DOHH2 (cell line): ENCODE measurements around the gene RHBDD3.

Experiments used
- H3F3A ChIP-seq: fragments of 200-600 bp; sonication (generic), shearing (Covaris generic); 2 replicates; pipeline ENCODE4 v1.6.0; 2016; ENCODE audit warnings: antibody characterized with exemption, mild to moderate bottlenecking; ENCODE audit not compliant: control insufficient read depth, insufficient read depth
- H3K27ac ChIP-seq: fragments of 200-600 bp; sonication (generic); 2 replicates; pipeline ENCODE4 v1.5.1; 2014; ENCODE audit warnings: low read depth, mild to moderate bottlenecking, low read length, moderate library complexity
- H3K27me3 ChIP-seq: fragments of 200-600 bp; sonication (generic); 2 replicates; pipeline ENCODE4 v1.6.1; 2014; ENCODE audit warnings: mild to moderate bottlenecking, low read length, mixed read lengths; ENCODE audit not compliant: control insufficient read depth
- H3K36me3 ChIP-seq: fragments of 200-600 bp; sonication (generic); 2 replicates; pipeline ENCODE4 v1.6.1; 2014; ENCODE audit warnings: mild to moderate bottlenecking, low read length, moderate library complexity, mixed read lengths; ENCODE audit not compliant: control insufficient read depth
- H3K4me1 ChIP-seq: fragments of 200-600 bp; sonication (generic); 2 replicates; pipeline ENCODE4 v1.6.1; 2014; ENCODE audit warnings: mild to moderate bottlenecking, low read length, mixed read lengths; ENCODE audit not compliant: control insufficient read depth
- H3K4me2 ChIP-seq: fragments of 200-600 bp; sonication (generic); 2 replicates; pipeline ENCODE4 v1.6.0; 2014; ENCODE audit warnings: mild to moderate bottlenecking, low read length, moderate library complexity
- H3K4me3 ChIP-seq: fragments of 200-600 bp; sonication (generic); 2 replicates; pipeline ENCODE4 v1.5.1; 2014; ENCODE audit warnings: mild to moderate bottlenecking, low read length, mixed read lengths
- H3K79me2 ChIP-seq: fragments of 200-600 bp; sonication (generic); 2 replicates; pipeline ENCODE4 v1.6.1; 2014; ENCODE audit warnings: mild to moderate bottlenecking, low read length, mixed read lengths; ENCODE audit not compliant: control insufficient read depth
- H3K9me2 ChIP-seq: fragments of 200-600 bp; sonication (generic); replicated peaks from 2 replicates; pipeline ENCODE4 v1.6.1; 2014; ENCODE audit warnings: mild to moderate bottlenecking, low read length, mixed read lengths; ENCODE audit not compliant: control insufficient read depth
- H3K9me3 ChIP-seq: fragments of 200-600 bp; sonication (generic); 2 replicates; pipeline ENCODE4 v1.6.1; 2014; ENCODE audit warnings: antibody characterized with exemption, low read length, mixed read lengths; ENCODE audit not compliant: control insufficient read depth, insufficient read depth
- H4K20me1 ChIP-seq: fragments of 200-600 bp; sonication (generic); 2 replicates; pipeline ENCODE4 v1.6.0; 2014; ENCODE audit warnings: low read depth, mild to moderate bottlenecking, antibody characterized with exemption, low read length, moderate library complexity; ENCODE audit not compliant: control insufficient read depth, insufficient read depth
- EZH2phosphoT487 ChIP-seq: fragments of 200-600 bp; sonication (generic); IDR thresholded peaks from 2 replicates; pipeline ENCODE4 v1.6.1; 2017; ENCODE audit warnings: borderline replicate concordance, mild to moderate bottlenecking, antibody characterized with exemption, low read length, moderate library complexity, mixed read lengths
- TF ChIP-seq, protein P1 (sequence below): fragments of 200-600 bp; sonication (generic); IDR thresholded peaks from one replicate; pipeline ENCODE4 v1.5.1; 2014; ENCODE audit warnings: antibody characterized with exemption, mild to moderate bottlenecking, low read depth, low read length; ENCODE audit not compliant: poor library complexity, severe bottlenecking

RHBDD3 gene

DNA sequence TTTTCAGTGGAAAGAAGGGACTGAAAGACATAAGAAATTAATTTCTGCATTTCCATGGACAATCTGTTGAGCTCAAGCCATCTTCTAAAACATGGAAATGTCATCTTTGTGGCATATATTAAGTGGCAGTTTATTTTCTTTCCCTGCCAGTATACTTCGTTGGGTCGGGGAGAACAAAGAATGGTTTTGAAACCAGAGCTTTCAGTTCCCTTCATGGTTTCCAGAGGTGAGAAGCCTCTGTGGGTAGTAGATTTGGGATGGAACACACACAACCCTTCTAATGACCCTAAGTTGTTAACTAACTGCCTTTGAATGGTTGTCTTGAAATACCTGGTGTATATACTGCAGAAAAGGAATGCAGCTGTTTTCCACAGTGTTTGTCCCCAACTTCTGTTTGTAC lies 21.1 kb upstream of the RHBDD3 start:
- no peak overlapping the region for H3K27ac ChIP-seq
- no peaks in the 10 kb centered on the region for H3K9me3 ChIP-seq

DNA sequence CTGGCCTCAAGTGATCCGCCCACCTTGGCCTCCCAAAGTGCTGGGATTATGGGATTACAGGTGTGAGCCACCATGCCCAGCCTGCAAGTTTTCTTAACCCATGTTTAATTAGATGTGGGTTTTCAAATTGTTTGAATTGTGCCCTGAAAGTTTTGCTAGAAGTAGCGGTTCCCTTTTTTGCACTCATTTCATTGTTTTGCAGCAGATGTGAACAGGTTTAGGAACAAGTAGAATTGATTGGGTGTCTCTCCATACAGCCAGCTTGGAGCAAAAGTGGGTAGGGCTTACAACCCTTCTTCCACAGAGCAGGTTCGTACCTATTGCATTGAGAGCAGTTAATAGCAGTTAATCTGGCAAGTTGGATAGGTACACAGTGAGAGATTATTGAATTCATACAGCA lies 16.4 kb upstream of the RHBDD3 start:
- TF ChIP-seq EZH2phosphoT487 = no peak
- TF ChIP-seq, protein P1, sequence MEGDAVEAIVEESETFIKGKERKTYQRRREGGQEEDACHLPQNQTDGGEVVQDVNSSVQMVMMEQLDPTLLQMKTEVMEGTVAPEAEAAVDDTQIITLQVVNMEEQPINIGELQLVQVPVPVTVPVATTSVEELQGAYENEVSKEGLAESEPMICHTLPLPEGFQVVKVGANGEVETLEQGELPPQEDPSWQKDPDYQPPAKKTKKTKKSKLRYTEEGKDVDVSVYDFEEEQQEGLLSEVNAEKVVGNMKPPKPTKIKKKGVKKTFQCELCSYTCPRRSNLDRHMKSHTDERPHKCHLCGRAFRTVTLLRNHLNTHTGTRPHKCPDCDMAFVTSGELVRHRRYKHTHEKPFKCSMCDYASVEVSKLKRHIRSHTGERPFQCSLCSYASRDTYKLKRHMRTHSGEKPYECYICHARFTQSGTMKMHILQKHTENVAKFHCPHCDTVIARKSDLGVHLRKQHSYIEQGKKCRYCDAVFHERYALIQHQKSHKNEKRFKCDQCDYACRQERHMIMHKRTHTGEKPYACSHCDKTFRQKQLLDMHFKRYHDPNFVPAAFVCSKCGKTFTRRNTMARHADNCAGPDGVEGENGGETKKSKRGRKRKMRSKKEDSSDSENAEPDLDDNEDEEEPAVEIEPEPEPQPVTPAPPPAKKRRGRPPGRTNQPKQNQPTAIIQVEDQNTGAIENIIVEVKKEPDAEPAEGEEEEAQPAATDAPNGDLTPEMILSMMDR = no peak
- Histone ChIP-seq H3K9me3 (no peaks in the 10 kb centered on the region), H3K4me3 (no peak overlapping the region), H4K20me1 (peaks cover 24% of the 10 kb centered on the region), H3K4me1 (no peaks in the 10 kb centered on the region), H3K9me2 (no peaks in the 10 kb centered on the region), H3K4me2 (no peak overlapping the region), H3F3A (peaks cover 10% of the 10 kb centered on the region), H3K27me3 (no peaks in the 10 kb centered on the region), H3K36me3 (peaks cover 96% of the 10 kb centered on the region), H3K79me2 (peaks cover 80% of the 10 kb centered on the region), H3K27ac (no peak overlapping the region)

More for the DNA sequence above, 21.1 kb upstream of the RHBDD3 start:
- H3K4me3 ChIP-seq = no peak overlapping the region
- TF ChIP-seq EZH2phosphoT487 = no peak
- TF ChIP-seq, protein P1 = no peak
- peaks cover 99% of the 10 kb centered on the region for H3K36me3 ChIP-seq
- no peak overlapping the region for H3K4me2 ChIP-seq
- H3K79me2 ChIP-seq = peaks cover 64% of the 10 kb centered on the region
- H3K9me2 ChIP-seq = no peaks in the 10 kb centered on the region
- peaks cover 30% of the 10 kb centered on the region; the same call in 1 of the 2 replicates for H4K20me1 ChIP-seq
- peaks cover 6% of the 10 kb centered on the region for H3F3A ChIP-seq
- H3K4me1 ChIP-seq = no peaks in the 10 kb centered on the region
- no peaks in the 10 kb centered on the region for H3K27me3 ChIP-seq

DNA sequence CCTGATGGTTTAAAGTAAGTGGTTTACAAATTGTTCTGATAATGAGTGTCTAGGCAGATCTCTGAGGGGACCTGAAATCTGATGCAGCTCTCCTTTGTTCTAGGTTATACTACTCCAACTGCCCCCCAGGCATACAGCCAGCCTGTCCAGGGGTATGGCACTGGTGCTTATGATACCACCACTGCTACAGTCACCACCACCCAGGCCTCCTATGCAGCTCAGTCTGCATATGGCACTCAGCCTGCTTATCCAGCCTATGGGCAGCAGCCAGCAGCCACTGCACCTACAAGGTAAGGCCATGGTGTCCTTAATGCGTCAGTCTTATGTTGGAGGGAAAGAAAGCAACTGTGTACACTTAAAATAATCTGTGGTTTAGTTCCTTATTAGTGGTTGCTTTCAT lies 10.1 kb upstream of the RHBDD3 start:
- Histone ChIP-seq H3K79me2 (peaks cover 90% of the 10 kb centered on the region), H3K4me1 (no peaks in the 10 kb centered on the region), H4K20me1 (peaks cover 44% of the 10 kb centered on the region), H3K27ac (no peak overlapping the region), H3K4me3 (no peak overlapping the region), H3F3A (peaks cover 18% of the 10 kb centered on the region), H3K9me3 (no peaks in the 10 kb centered on the region), H3K27me3 (no peaks in the 10 kb centered on the region), H3K9me2 (no peaks in the 10 kb centered on the region), H3K4me2 (no peak overlapping the region), H3K36me3 (peaks cover 94% of the 10 kb centered on the region)
- TF ChIP-seq, protein P1 = no peak
- TF ChIP-seq EZH2phosphoT487 = no peak
